ENCODE data around the gene SYK. TPM values are rescaled to one million over a fixed set of nuclear protein-coding genes. Genes with fewer than 3 reads are reported as not detected.

Gene SYK
- total RNA-seq, 1 donor from 2014 or later, result 26.7 TPM

DNA sequence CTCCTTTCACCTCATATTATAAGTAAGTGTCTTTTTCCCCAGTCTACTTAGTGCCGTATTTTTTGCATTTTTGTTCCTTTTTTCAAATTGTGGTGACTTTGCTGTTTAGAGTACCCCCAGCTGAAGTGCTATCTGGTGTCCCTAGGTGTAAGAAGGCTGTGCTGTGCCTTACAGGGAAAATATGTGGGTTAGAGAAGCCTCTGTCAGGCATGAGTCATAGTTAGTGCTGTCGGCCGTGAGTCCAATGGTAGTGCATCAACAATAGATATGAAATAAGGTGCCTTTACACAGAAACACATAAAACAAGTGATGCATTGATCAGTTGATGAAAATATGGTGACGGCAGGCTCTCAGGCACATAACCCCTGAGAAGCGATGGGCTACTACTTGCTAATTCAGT lies 20.1 kb downstream of the SYK start:
- DNase-seq (ENCODE audit: low spot score), result no peak

DNA sequence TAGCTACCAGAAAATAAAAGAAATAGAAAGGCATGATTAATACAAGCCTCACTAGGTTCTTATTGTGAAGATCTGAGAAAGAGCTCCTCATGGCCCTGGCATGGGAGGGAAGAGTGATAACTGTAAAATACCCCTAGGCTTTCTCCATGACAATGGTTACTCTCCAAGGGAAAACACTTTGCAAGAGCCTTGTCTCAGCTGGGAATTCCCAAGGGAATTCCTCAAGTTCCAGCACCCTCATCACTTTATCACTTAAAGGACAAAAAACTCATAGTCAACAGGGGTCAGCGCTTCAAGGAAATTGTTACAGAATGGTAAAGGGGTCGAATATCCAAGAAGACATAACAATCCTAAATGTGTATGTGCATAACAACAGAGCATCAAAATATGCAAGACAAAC lies 21.2 kb downstream of the SYK start:
- DNase-seq (ENCODE audit: low spot score), result no peak

DNA sequence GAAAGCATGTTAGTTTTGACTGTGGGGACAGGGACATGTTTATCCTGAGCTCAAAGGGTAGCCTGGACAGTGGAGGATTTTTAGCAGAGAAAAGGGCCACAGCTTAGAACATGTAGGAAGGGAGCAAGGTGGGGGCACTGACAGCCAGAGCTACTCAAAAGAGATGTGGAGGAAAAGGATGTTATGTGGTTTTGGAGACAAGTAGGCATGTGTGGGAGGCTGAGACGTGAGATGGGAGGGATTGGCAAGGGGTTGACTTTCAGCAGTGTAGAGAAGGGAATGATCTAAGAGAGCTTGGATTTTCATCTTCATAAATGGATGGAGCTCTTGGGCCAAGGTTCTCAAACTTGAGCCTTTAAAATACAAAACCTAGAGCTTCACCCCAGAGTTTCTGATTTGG lies 24.0 kb downstream of the SYK start:
- DNase-seq (ENCODE audit: low spot score), result no peak

DNA sequence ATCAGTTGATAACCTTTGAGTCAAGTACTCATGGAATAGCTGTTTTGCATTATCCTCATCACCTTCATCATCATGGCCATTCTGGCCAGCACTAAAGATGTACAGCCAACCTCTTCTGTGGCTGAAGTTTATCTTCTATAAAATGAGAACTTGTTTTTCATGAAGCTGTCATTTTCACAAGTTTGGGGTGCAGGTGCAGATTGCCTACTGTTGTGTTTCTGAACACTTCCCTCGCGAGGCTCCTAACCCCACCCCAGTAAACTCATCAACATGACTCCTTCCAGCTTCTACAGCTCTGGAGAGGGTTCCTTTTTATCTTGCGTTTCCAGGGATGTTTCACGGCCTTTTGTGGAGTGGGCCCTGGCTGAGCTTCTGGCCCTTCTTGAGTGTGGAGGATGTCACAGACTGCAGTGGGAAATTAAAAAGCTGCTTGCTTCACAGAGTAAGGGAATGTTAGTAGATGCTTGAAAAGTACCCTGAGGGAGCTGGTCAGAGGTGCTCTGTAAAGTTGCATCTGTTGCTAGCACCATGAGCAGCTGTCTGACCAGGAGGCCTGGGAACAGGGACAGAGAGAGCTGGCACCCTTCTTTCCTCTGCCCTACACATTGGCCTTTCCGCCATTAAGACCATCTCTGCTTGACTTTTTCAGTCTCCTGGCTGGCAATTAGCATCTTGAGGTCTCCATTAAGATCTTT lies 24.9 kb downstream of the SYK start:
- DNase-seq (ENCODE audit: low spot score), result no peak

DNA sequence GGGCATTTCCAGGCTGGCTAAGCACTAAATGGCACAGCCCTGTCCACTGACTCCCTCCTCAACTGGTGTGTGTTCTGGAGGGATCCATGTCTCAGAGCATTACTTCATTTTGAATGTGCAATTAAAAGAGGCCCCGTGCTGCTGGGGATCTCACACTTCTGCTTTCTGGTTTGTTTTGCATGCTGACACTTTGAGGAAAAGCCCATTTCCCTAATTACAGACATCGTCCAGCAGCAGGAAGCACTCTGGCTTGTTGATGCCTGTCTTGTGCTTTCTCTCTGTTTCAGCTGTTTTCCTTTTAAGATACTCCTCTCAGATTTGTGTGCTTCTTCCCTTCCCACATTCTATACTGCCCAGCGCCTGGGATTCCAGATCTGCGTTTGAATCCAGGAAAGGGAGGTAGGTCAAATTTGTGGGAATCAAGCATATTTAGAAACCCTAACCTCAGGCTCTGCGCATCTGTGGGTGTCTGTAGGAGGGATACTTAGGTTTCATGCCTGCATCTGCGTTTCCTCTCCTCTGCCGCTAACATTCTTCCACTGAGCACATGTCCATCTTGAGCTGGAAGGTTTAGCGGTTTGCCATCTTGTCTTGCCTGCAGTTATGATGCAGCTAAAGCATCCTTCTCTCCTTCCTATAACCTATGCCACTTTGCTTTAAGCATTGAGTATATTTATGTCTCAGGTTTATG lies 25.7 kb downstream of the SYK start:
- DNase-seq (ENCODE audit: low spot score), result no peak

DNA sequence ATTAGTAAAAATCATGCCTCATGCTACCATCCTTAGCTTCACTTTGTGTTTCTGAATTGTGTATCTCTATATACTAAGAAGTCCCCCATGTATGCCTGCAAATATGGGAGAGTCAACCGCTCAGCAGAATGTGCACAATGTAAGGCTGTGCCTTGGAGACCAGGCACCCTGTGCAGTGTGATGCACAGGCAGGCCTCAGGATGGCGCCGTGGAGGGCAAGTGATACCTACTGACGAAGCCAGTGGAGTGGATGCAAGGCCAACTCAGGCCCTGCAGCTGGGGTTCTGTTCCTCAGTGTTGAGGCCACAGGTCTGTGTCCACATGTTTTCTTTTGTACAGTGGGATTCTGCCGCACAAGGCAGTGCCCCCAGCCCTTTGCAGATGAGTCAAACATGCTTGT lies 28.4 kb downstream of the SYK start:
- DNase-seq (ENCODE audit: low spot score), result no peak

DNA sequence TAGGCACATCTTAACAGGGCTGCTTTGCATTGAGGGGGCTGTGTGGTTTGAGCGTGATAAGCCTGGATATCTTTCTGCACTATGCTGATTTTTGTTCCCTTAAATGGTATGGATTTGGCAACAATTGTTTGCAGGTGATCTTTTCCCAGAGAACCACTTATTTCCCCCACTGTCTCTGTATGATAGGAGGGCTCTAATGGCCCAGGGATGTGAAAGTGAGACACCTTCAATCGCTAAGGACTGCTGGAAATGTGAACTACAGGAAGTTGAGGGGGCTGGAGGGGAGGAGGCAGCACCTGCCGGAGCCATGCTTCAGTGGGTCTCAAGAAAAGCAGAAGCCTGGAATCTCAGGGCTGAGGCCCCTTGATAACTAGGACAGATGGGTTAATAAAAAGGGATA lies 29.4 kb downstream of the SYK start:
- DNase-seq (ENCODE audit: low spot score), result no peak

DNA sequence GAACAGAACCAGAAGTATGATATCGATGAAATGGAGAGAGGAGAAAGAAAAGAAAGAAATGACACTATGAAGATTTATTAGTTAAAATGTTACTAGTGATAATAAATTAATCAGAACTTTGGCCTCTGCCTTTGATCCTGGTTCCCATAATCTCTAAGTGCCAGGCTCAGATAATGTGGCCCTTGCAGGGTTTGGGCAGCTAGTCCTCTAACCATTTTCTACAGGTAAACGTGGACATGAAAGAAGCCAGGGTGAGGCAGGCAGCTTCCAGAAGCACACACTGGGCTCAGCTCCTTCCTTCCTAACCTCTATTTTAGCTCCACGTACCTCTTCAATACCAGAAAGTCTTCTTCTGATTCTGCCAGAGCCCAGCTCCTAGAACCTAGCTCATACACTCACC lies 30.6 kb downstream of the SYK start:
- DNase-seq (ENCODE audit: low spot score), result no peak

DNA sequence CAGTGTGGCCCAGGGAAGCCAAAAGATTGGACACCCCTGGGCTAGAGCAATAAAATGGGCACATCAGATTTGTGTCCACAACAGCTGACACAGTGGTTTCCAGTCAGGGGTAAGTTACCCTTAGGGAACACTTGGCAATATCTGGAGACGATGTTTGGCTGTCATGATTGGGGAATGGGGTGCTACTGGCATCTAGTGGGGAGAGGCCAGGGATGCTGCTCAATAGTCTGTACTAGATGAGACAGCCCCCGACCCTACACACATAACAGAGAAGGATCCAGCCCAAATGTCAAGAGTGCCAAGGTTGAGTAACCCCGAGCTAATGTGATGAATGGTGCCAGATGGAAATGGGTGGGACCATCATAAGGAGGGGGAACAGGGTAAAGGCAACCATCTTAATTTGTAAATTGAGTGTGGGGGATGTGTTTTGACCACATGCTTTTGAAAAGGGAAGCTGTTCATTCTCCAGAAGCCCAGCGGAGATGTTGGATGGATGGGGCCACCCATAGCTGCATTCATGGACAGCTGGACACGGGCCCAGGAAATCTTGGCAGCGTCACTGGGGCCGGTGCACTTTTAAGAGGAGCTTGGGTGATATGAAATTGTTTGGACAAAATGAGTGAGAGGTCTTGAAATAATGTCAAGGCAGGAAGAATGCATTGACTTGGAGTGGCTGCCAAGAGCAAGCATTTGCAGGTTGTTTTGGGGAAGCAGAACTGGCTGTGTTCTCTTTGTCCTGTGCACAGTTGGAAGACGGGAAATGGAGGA lies 33.4 kb downstream of the SYK start:
- DNase-seq (ENCODE audit: low spot score), result no peak

DNA sequence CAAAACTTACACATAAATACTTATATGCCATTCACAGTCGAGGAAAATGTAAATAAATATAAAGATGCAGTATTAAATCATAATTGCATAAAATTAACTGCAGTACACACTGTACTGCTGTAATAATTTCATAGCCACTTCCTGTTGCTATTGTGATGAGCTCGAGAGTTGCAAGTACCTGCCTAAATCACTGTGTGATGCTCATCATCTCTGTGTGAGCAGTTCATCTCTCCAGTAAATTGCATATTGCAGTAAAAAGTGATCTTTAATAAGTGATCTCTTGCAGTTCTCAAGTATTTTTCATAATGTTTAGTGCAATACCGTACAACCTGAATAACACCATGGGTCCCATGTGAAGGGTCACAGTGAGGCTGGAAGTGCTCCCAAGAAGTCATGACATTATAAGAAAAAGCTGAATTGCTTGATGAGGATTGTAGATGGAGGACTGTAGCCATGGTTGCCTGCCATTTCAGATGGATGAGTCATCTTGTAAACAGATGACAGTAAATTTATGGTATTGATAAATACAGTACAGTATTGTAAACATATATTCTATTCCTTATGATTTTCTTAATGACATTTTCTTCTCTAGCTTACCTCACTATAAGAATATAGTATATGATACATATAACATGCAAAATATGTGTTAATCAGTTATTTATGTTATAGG lies 34.9 kb downstream of the SYK start:
- DNase-seq (ENCODE audit: low spot score), result no peak

DNA sequence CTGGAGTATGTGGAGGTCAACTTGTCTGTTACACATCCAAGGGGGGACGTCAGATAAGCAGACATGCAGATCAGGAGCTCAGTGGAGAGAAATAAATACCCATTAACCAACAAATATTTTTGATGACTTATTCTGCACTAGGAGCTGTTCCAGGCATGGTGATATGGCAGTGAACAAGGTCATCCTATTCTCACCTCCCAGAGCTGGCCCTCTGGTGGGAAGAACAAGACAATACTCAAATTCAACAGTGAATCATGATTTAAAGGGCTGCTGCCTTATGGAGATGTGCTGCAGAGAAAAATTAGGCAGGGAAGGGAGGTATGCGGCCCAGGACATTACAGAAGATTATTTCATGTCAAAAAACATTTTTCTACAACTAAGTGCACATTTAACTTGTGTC lies 36.5 kb downstream of the SYK start:
- no peak for DNase-seq (ENCODE audit: low spot score)

DNA sequence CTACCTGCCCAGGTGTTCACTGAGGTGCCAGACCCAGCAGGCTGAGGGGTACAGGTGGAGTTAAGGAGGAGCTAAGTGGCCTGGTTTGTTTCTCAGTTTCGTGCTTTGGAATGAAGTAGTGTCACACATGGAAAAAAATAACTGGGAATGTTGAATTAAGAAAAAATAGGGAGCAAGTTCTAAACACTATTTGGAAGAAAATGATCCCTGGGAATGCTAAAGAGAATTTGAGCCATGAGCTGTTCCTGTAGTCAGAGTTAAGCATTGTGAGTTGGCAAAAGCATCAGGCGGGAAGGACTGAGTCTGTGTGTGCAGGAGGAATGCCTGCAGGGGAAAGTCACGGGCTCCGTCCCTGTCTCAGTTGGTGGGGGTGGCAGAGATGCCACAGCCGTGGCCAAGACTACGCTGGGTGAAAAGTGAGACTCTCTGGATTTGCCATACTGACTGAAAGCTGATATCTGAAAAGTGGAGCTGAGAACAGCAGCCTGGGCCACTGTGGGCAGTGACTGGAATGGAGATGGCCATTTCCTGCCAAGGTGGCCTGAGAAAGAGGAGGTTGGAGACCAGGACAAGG lies 37.0 kb downstream of the SYK start:
- no peak for DNase-seq (ENCODE audit: low spot score)

DNA sequence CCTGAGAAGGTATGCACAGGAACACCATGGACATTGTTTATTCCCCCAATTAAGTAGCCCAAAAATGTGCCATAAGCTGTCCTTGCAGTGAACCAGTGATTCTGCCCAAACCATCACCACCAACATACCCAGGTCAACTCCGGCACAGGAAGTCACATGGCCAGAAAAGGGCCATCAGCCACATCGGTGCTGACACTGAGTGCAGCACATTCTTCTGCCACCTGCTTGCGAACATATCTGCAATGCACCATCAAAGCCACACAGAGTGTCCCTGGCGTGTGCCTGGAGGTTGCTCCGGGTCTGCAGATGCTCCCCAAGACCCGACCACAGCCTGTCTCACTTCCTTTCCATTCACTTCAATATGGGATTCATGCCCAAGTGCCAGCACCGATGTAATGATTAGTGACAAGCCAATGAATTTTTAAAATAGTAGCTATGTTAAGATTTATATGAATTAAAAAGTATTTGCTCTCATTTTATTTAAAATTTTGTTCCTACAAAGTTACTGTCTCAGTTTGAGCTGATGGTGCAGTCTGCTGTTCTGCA lies 37.6 kb downstream of the SYK start:
- DNase-seq (ENCODE audit: low spot score), result no peak

DNA sequence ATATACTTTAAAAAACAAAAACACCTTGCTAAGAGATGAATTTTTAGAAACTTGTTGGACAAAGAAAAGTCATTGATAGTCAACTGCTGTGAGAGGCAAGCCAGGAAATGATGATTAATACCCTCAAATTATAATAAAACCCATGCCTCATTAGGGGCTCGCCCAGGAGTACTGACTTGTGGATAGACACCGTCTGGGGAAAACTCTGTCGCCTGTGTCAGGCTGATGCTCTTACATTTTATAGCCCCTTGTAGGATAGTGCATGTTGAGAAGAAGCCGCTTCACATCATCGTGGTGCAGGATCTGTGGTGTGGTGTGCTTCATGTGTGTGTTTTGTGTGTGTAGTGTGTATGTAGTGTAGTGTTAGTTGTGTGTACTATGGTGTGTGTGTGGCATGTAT lies 39.1 kb downstream of the SYK start:
- no peak for DNase-seq (ENCODE audit: low spot score)

DNA sequence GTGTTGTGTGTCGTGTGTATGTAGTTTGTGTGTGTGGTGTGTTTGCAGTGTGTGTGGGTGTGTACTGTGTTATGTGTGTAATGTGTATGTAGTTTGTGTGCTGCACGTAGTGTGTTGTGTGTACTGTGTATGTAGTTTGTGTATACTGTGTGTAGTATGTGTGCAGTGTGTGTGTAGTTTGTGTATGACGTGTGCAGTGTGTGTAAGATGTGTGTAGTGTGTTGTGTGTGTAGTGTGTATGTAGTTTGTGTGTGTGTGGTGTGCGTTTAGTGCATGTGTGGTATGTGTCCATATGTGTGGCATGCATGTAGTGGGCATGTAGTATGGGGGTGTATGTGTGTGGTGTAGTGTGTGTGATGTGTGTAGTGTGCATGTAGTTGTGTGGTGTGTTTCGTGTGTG lies 39.6 kb downstream of the SYK start:
- no peak for DNase-seq (ENCODE audit: low spot score)

DNA sequence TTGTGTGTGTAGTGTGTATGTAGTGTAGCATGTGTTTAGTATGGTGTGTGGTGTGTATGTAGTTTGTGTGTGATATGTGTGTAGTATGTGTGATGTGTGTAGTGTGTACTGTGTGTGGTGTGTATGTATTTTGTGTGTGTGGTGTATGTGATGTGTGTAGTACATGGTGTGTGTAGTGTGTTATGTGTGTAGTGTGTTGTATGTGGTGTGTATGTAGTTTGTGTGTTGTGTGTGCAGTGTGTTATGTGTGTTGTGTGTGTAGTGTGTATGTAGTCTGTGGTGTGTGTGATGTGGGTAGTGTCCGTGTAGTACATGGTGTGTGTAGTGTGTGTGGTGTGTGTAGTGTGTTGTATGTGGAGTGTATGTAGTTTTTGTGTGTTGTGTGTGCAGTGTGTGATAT lies 40.0 kb downstream of the SYK start:
- DNase-seq (ENCODE audit: low spot score), result no peak

DNA sequence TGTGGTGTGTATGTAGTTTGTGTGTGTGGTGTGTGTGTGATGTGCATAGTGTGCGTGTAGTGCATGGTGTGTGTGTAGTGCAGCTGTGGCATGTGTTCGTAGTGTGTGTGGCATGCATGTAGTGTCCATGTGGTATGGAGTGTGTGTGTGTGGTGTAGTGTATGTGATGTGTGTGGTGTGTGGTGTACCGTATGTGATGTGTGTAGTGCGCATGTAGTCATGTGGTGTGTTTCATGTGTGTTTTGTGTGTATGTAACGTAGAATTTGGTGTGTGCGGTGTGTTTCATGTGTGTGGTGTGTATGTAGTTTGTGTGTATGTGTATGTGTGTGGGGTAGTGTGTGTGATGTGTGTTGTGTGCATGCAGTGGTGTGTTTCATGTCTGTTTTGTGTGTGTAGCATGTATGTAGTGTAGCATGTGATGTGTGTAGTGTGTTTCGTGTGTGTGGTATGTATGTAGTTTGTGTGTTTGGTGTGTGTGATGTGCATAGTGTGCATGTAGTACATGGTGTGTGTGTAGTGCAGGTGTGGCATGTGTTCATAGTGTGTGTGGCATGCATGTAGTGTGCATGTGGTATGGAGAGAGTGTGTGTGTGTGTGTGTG lies 40.7 kb downstream of the SYK start:
- DNase-seq (ENCODE audit: low spot score), result no peak

DNA sequence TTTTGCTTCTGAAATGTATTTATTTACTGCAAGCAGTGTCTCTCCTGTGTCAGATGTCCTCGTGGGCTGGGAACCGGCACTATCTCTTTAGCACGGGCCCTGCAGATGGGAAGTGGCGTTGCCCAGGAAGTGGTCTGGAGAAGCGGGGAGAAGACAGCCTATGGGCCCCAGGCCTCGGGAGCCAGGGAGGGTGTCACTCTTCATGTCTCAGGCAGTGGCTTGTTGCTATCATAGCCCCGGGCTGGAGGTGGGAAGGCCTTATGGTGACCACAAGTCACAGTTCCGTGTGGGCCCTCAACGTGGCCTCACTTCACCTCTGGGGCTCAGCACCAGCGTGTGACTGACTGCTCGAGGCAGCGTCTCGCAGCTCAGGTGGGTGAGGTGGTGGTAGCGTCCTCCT lies 41.4 kb downstream of the SYK start:
- no peak for DNase-seq (ENCODE audit: low spot score)

DNA sequence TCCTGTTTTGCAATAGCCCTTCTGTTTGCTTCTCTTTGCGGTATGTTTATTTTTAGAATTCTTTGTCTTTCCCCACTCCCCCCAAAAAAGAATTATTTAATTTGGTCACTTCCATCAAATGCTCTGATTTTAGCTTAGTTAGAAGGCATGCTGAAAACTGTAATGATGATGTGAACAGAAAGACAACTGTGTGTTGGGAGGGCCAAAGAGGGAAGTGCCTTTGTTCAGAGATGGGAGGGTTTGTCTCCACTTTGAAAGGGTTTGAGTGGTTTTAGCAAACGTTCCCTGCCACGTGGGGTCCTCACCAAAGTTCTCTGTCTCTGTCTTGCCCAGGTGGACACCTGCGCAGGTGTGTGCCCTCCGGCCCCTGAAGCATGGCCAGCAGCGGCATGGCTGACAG lies 41.9 kb downstream of the SYK start:
- DNase-seq (ENCODE audit: low spot score), result no peak

DNA sequence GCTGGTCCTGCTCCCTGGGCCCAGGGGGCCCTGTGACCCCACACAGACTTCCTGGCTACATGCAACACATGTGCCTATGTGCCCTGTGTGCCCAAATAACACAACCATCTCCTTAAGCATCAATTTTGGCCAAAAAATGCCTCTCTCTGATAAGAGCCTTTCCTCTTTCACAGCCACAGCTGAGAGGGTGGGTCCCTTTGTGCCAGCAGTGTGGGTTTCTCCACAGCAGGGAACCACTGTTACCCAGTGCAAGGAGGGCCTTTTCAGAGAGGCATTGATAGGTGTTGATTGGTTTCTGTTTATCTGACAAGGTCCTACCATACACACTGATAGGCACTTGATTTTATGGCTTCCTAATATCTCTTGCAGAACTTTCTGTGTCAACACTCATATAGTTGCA lies 42.7 kb downstream of the SYK start:
- DNase-seq (ENCODE audit: low spot score), result no peak

Measured in mesenteric fat pad (tissue), 1 donor.